ENCODE results near the gene BMPR2. TPM values are rescaled to one million over a fixed set of nuclear protein-coding genes. Genes with fewer than 3 reads are reported as not detected.
A peak's percentile ranks its signal among the peaks of the same experiment; 100 is the strongest.
"Not testable (repeated sequence)": the region's sequence is repeated elsewhere in the genome, so short reads cannot be mapped to it uniquely, and the experiment has no call there.

The BMPR2 gene
- polyA plus RNA-seq, 1 donor: 30.9 TPM

DNA sequence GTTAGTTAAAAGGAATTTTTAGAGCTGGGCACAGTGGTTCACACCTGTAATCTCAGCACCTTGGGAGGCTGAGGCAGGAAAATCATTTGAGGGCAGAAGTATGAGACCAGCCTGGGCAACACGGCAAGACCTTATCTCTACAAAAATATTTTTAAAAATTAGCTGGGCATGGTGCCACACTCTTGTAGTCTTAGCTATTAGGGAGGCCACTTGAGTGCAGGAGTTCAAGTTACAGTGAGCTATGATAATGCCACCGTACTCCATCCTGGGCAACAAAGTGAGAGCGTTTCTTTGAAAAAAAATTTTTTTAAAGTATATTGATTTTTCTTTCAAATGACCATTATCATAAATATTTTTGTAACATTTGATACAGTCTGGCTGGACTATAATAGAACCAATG lies 165.0 kb downstream of the BMPR2 start:
- no peak for DNase-seq

DNA sequence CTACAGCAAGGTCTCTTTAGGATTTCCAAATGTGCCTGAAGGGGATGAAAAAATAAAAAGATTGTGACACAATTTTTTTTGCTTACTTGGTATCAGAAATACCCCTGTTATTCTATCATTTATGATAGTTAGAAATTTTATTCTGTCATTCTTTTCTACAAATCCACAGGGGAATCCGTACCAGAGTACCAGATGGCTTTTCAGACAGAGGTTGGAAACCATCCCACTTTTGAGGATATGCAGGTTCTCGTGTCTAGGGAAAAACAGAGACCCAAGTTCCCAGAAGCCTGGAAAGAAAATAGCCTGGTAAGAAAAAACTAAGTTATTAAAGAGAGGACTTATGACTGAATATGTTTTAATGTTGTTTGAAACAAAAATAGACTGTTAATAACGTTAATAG lies 166.0 kb downstream of the BMPR2 start:
- DNase-seq: no peak

GRCh38 chr2:202545523-202545922 lies 169.4 kb downstream of the BMPR2 start:
- DNase-seq: no peak

DNA sequence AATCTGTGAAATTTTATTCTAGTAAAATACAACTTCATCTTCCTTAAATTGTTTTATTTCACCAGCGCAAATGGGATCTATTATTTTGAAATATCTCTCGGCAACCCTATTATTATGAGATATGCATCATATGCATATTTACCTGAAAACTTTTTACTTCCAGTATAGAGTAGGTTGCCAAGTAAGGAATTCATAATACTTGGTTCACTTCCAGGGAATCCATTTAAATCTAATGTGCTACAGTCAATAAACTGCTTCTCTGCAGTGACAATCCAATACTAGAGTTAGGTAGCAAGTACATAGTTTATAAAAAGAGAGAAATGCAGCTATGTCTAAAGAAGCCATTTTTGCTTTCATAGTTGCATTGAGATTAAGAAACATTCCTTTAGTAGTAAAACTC lies 169.8 kb downstream of the BMPR2 start:
- DNase-seq: no peak

GRCh38 chr2:202546499-202547141 lies 170.5 kb downstream of the BMPR2 start:
- DNase-seq: not testable (repeated sequence)

DNA sequence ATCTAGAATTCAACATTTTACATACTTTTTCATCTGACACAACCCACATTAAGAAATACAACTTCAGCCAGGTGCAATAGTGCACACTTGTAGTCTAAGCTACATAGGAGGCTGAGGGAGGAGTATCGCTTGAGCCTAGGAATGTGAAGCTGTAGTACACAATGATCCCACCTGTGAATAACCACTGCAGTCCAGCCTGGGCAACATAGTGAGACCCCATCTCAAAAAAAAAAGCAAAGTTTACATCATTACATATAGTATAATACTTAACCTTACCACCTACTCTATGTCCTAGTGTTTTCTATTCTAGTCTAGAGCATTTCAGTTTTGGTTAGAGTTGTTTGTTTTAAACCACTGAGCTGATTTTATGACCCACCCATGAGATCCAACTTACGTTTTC lies 172.1 kb downstream of the BMPR2 start:
- DNase-seq: no peak

DNA sequence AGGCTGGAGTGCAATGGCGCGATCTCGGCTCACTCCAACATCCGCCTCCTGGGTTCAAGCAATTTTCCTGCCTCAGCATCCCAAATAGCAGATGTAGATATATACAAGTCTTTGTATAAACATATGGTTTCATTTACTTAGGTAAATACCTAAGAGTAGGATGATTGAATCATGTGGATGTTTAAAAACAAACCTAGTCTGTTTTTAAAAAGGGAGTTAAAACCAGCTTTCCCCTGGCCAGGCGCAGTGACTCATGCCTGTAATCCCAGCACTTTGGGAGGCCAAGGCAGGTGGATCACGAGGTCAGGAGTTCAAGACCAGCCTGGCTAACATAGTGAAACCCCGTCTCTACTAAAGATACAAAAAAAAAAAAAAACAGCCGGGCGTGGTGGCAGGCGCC lies 174.9 kb downstream of the BMPR2 start:
- not testable (repeated sequence) for DNase-seq

GRCh38 chr2:202555356-202555755 lies 179.2 kb downstream of the BMPR2 start:
- no peak for DNase-seq

- DNase-seq: no peak
These were observed 184.1 kb downstream of the BMPR2 start for GRCh38 chr2:202560200-202560599.

- DNase-seq: no peak
These were observed 188.1 kb downstream of the BMPR2 start for GRCh38 chr2:202564226-202564625.

GRCh38 chr2:202566286-202566685 lies 190.2 kb downstream of the BMPR2 start:
- DNase-seq: no peak

GRCh38 chr2:202574541-202574940 lies 198.4 kb downstream of the BMPR2 start:
- DNase-seq: no peak

DNA sequence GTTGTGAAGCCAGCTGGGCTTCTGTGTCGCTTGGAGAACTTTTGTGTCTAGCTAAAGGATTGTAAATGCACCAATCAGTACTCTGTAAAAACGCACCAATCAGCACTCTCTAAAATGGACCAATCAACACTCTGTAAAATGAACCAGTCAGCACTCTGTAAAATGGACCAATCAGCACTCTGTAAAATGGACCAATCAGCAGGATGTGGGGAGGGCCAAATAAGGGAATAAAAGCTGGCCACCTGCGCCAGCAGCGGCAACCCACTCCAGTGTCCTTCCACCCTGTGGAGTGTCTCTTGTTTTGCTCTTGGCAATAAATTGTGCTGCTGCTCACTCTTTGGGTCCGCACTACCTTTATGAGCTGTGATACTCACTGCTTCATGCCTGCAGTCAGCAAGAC lies 199.1 kb downstream of the BMPR2 start:
- not testable (repeated sequence) for DNase-seq

DNA sequence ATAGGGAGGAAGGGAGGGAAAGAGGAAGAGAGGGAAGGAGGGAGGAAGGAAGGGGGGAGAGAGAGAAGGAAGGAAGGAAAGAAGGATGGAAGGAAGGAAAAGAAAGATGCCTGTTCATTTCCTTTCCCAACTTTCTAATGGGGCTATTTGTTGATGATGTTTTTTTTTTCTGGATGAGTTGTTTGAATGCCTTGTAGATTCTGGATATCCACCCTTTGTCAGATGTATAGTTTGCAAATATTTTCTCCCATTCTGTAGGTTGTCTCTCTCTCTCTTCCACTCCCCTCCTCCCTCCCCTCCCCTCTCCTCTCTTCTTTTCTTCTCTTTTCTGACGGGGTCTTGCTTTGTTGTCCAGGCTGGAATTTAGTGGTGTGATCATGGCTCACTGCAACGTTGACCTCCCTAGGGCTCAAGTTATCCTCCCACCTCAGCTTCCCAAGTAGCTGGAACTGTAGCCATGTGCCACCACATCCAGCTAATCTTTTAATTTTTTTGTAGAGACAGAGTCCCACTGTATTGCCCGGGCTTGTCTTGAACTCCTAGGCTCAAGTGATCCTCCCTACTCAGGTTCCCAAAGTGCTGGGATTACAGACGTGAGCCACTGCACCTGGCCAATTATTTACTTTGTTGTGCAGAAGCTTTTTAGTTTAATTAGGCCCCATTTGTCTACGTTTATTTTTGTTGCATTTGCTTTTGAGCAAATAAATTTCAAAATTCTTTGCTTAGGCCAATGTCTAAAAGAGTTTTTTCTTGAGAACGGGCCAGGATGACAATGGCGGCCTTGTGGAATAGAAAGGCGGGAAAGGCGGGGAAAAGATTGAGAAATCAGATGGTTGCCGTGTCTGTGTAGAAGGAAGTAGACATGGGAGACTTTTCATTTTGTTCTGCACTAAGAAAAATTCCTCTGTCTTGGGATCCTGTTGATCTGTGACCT lies 201.4 kb downstream of the BMPR2 start:
- DNase-seq: no peak

- DNase-seq: not testable (repeated sequence)
These were observed 206.7 kb downstream of the BMPR2 start for GRCh38 chr2:202582846-202583245.

- no peak for DNase-seq
These were observed 207.6 kb downstream of the BMPR2 start for GRCh38 chr2:202583709-202584219.

- DNase-seq: peak; percentile 55
These were observed 212.8 kb downstream of the BMPR2 start for GRCh38 chr2:202588647-202589581.

GRCh38 chr2:202589582-202589949 lies 213.4 kb downstream of the BMPR2 start:
- DNase-seq: no peak

- peak; percentile 34 for DNase-seq
These were observed 216.4 kb downstream of the BMPR2 start for GRCh38 chr2:202592566-202592965.

DNA sequence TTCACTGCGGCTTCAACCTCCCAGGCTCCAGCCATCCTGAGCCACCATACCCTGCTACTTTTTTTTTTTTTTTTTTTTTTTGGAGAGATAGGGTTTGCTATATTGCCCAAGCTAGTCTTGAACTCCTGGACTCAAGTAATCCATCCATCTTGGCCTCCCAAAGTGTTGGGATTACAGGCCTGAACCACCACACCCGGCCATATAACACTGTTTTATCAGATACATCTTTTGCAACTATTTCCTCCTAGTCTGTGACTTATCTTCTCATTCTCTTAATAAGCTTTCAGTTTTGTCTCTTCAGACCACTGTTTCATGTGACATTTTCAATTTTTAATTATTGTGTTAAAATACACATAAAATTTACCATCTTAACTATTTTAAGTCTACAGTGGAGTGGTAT lies 223.0 kb downstream of the BMPR2 start:
- no peak for DNase-seq

DNA sequence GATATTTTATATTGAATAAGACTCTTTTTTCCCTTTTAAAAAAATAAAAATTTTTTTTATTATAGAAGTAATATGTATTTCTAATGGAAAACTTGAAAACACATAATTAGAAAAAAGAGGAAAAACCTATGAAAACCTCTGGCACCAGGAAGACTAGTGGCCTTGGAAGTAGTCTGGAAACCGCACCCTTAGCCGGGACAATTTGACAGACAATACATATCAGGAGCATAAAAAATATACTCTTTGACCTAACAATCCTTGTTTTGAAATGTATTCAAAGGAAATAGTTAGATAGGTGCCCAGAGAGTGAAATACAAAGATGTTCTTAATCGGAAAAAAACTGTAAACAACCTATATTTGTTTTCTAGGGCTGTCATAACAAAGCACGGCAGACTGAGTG lies 223.8 kb downstream of the BMPR2 start:
- DNase-seq: no peak

GRCh38 chr2:202604699-202605098 lies 228.6 kb downstream of the BMPR2 start:
- no peak for DNase-seq

DNA sequence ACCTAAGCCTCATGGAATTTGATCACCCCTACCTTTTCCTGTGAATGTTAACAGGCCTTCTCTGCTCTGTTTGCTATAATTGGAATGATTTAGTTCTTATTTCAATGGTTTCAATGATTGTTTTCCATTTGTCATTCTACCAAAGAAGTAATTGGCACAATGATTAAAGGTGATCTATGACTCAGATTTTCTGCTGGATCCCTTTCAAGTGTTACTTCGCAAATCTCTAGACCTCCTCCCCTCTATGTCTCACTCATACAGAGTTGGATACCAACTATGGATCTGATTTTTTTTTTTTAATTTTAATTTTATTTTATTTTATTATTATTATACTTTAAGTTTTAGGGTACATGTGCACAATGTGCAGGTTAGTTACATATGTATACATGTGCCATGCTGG lies 229.0 kb downstream of the BMPR2 start:
- no peak for DNase-seq

Data from hindlimb muscle (tissue), 1 donor.